Stimulated activated CD4-positive, alpha-beta T cell treated with anti-CD3 and anti-CD28 coated beads, Interleukin-1b, Interleukin-23, amount 100 ng/mL, for 4 hours (primary cell): ENCODE measurements around the gene P3H2.

ENCODE experiments used
- DNase-seq, 2 donors: peaks; one replicate each; pipeline ENCODE4 v3.0.0-alpha.2; 2020; ENCODE audit warnings: low read depth in 2 of 2

P3H2 gene

DNA sequence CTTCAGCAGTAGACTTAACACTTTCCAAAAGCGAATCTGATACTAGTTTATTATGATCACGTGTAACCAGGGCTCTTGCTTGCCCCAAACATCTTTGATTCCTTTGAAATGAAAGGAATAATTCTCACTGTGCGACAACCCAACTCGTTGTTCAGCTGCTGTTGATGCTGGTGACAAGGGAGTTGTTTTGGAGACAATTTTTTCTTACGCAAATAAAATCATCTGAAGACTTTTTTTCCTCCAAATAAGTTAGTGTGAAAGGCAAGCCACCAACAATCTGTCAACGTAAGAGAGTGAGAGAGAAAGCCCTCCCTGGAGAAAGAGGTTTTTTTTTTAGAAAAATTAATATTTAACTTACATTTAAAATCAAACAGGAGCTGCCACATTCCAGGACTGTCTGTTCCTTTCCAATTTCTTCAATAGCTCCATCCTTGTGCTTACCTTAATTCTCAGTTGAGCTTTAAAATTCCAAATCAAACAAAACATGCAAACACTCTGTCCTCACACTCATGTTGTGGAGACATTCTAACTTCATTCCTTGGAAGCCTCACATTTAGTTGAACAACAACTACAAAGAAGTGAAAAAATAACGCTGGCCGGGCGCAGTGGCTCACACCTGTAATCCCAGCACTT, 4.9 kb upstream of the P3H2 start:
- no peak for DNase-seq

- DNase-seq = no peak
Measured at GRCh38 chr3:190124067-190124466, 3.4 kb upstream of the P3H2 start.

DNA sequence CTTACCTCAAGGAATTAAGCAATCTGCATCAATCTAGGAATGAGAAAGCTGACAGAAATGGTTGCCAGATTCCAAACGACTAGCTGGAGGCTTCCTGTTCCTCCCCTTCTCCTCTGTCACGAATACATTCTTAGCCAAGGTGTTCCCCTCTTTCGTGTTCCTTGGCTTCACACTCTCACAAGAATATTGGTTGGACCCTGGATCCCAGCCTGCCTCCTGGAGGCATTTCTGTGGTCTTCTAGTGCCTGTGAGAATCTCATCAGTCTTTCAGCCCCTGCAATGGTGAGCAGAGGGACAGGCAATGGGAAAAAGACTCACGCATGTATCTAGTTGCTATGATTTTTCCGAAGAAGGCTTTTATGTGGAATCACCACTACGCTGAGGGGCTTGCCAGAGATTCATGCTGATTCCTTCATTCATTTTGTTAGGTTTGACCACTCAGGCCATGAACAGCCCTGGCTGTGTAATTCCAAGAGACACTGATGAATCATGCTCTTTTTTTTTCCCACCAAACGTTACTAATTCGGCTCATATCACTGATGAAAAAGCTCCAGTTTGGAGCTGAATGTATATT, 1.6 kb upstream of the P3H2 start:
- DNase-seq = no peak

DNA sequence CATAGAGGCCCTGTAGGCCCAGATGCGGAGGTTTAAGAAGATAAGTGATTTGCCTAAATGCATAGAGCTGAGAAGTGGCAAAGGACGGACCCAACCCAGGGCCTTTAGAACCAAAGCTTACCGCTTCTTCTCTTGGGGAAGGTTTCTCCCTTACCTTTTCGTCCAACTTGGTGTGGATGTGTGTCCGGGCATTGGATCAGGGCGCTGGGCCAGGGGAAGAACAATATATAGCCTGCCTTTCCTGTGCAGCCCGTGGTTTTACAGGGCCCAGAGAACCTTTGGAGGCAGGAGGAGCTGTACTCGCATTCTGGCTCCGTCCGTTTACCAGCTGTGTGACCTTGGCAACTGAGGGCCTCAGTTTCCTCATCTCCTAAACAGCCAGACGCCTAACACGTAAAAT, 686 bp upstream of the P3H2 start:
- no peak for DNase-seq

DNA sequence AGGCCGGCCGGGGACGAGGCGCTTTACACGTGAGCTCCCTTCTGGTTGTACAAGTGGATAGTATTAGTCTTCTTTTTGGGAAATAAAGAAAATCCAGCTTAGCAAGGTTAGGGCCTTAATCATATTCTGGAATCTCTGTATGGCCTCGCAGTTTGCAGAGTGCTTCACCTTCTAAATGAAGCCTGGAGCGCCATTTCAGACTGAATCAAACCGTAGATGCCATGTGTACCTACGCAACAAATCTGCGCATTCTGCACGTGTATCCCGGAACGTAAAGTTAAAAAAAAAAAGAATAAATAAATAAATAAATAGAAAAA, 322 bp upstream of the P3H2 start:
- no peak for DNase-seq

GRCh38 chr3:190119461-190120268, 1.0 kb downstream of the P3H2 start:
- DNase-seq = no peak

- DNase-seq = no peak
Measured at GRCh38 chr3:190118438-190118837, 2.3 kb downstream of the P3H2 start.

- no peak for DNase-seq
Measured at GRCh38 chr3:190117981-190118380, 2.7 kb downstream of the P3H2 start.

- DNase-seq = no peak
Measured at GRCh38 chr3:190116551-190117067, 4.1 kb downstream of the P3H2 start.

- no peak for DNase-seq
Measured at GRCh38 chr3:190110826-190111225, 9.9 kb downstream of the P3H2 start.

- no peak for DNase-seq
Measured at GRCh38 chr3:190109441-190109840, 11.3 kb downstream of the P3H2 start.

- DNase-seq = no peak
Measured at GRCh38 chr3:190108804-190109203, 11.9 kb downstream of the P3H2 start.

- DNase-seq = no peak
Measured at GRCh38 chr3:190105876-190106275, 14.8 kb downstream of the P3H2 start.

GRCh38 chr3:190101320-190102011, 19.2 kb downstream of the P3H2 start:
- no peak for DNase-seq

GRCh38 chr3:190099099-190099498, 21.6 kb downstream of the P3H2 start:
- no peak for DNase-seq

DNA sequence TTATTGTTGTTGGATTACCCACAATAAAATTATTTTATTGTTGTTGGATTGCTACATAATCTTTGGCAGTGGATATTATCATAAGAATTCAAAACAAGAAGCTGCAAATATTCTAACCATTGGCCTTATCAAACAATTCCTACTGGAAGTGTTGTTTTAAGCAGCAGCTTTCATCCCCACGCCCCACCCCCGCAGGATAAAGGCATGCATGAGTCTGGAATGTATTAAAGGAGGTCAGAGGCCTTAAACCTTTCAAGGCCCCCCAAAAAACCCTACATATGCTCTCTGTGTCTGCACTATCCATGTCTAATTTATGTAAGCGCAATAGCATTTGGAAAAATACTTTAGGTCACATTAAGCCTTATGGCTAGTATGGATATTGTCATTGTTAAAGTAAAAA, 23.1 kb downstream of the P3H2 start:
- no peak for DNase-seq

DNA sequence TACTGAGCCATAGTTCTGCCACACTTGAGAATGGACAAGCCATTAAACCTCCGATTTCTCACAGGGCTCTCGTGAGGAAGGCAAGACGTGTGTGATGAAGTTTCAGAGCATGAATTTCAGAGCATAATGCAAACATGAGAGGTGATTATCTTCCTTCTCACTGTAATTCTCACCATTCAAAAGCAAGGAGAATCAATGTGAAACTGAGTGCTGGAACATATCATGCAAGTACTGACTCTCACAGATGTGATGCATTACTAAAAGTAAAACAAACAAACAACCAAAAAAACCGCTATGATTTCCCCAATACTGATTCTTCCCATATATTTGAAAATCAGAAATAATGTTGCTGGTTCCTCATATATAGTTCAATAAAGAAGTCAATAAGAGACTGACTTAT, 23.7 kb downstream of the P3H2 start:
- no peak for DNase-seq

GRCh38 chr3:190096345-190096744, 24.4 kb downstream of the P3H2 start:
- DNase-seq = no peak

DNA sequence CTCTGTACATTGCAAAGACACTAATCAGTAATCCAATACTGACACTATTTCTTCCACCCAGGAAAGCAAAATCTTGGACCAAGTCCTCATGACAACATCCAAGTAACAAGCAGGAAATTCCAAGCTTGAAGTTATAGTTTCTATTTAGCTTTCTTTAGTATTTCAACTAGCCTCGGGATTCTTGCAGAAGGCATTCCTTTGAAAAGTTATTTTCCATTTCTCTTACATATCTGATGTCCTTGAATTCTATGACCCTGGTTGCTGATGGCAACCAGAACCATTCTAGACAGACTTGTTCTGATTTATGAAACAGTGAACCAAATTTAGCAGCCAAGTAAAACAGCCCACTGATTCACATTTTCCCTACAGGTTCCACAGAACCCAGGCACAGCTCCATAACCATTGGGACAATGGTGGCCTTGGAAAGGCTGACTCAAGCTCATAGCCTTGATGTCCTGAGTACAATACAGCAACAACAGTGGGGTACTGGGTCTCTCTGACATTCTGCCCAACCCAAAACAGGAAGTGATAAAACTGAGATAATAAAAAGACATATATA, 26.5 kb downstream of the P3H2 start:
- no peak for DNase-seq

DNA sequence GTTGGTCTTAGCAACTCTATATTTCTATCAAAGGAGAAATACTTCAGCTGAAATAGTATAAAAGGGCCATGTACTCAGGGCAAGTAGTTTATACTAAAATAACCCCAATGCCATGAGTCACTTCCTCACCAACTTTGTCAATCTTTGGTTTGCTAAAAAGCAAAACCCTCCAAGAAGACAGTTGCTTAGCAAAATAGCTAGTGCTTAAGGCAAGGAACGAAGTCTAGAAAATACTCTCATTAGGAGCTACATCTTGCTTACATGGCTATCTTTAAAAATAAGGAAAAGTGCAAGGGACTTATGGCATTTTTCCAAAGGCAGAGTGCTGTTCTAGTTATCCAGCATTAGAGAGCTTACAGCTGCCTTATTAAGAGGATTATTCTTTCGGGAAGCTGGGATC, 28.4 kb downstream of the P3H2 start:
- DNase-seq = no peak

DNA sequence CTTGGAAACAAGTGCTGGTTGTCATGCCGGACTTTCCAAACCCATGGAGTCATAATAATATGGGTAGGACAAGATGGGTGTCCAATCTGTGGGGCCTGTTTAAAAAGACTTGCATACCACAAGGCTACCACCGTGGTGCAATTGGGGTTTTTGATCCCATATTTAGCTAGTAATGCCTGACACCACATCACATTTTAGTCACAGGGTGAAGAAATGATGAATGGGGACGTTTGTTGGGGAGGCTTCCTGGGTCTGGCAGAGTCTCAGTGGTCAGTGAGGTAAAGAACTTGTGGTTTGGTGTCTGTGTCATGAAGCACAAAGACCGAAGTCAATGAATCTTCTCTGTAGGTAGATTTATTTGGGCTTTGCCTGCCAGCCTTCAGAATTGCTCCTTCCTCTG, 31.0 kb downstream of the P3H2 start:
- no peak for DNase-seq

DNA sequence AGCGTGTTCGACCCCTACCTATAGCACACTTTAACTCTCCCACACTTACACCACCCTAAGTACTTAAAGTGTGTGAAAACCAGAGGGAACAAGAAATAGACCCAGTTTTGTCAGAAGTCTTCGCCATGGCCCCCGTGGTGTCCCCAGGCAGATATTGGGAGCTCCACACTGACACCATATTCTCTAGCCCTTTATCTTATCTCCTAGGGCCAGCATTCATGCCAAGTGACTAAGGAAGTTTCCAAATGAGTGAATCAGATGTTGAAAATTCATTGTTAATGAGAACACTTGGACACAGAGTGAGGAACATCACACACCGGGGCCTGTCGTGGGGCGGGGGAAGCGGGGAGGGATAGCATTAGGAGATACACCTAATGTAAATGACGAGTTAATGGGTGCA, 31.8 kb downstream of the P3H2 start:
- no peak for DNase-seq
